Right atrium auricular region (tissue), 2 donors: ENCODE data around the gene CHN1. TPM values are rescaled to one million over a fixed set of nuclear protein-coding genes. Genes with fewer than 3 reads are reported as not detected.

ENCODE experiments used
- DNase-seq: peaks from one replicate; pipeline ENCODE4 v3.0.0-alpha.2; 2019; ENCODE audit warnings: low spot score
- H3K27ac ChIP-seq, 2 donors: fragments of 200-600 bp; sonication (generic); 1 replicate in 1 of 2; 2 replicates in 1 of 2; pipeline ENCODE4 v1.5.1; 2016 to 2019
- H3K27me3 ChIP-seq, 2 donors: fragments of 200-600 bp; sonication (generic); one replicate each; pipeline versions ENCODE4 v1.5.1 to v1.6.0; 2017 to 2019
- H3K36me3 ChIP-seq: fragments of 200-600 bp; sonication (generic); one replicate; pipeline ENCODE4 v1.5.1; 2016
- H3K4me1 ChIP-seq, 2 donors: fragments of 200-600 bp; sonication (generic); one replicate each; pipeline versions ENCODE4 v1.5.1 to v1.6.0; 2017 to 2019
- H3K4me3 ChIP-seq, 2 donors: fragments of 200-600 bp; sonication (generic); 1 replicate in 1 of 2; 2 replicates in 1 of 2; pipeline ENCODE4 v1.5.1; 2017 to 2019; ENCODE audit warnings: mild to moderate bottlenecking in 1 of 2, moderate library complexity in 1 of 2
- H3K9me3 ChIP-seq, 2 donors: fragments of 200-600 bp; sonication (generic); one replicate each; pipeline ENCODE4 v1.5.1; 2019
- CTCF ChIP-seq, 2 donors: fragments of 200-600 bp; sonication (generic); IDR thresholded peaks; one replicate each; pipeline ENCODE4 v1.5.1; 2019; ENCODE audit warnings: antibody characterized with exemption in 2 of 2
- total RNA-seq, 2 donors: library from RNA; depleted of rRNA; stranded (reverse); fragments of >200 nt; gene quantifications; one replicate each; pipeline ENCODE4 v1.1.0, GENCODE V29; 2016

The CHN1 gene
- total RNA-seq, 2 donors from 2014 or later, result 4.1 to 9.3 TPM

DNA sequence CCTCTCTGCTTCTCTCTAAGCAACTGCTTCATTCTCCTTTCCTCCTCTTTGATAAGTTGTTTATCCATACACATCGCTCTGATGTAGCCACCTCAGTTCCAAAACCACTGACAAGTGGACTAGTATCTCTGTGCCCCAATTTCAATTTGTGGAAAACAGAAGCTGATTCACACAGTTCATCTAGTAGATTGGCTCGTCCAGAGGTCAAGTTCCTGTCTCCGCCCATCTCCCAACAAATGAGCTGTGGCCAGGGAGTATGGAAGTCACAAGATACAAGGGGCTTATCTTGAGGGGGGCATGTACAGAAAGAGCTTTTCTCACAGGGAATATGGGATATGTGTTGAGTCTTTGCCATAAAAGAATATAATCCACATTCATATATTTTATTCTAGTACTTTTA lies 17.7 kb upstream of the CHN1 start:
- TF ChIP-seq CTCF (IDR thresholded peaks at IDR 0.05), result no peak
- no peak for DNase-seq

DNA sequence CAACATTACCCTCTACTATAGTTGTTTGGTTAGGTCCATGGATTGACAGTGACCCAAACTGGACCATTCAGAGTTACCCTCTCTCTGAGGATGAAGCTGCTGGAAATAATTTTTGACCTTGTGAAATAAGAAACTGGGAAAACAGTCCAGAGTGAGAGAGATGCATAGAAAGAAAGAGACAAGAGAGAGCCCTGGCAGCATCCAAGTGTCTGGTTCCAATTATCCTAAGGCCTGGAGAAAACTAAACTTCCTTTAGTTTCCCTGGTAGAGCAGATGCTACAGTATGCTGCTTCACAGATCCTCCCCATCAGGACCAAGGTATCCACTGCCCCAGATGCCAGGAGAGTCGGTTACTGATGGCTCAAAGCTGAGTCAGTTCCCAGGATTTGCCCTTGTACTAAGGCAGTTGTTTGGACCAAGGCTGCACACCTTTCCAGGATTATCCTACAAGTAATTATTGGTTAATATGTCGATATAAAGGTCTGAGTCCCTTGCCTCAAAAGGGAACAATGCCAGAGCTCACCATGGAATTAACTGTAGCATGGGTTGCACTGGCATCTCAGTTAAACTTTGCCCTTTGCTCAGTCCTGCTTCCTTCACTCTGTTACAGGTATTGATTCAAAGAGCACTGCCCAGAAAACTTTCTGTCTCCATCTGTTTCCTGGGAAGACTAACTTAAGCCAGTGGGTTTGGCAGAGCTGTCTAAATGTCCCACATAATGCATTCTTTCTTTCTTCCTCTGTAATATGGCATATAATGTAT lies 14.6 kb upstream of the CHN1 start:
- Histone ChIP-seq H3K4me3 (no peak overlapping the region), H3K4me1 (no peaks in the 10 kb centered on the region), H3K27ac (no peak overlapping the region), H3K27me3 (no peaks in the 10 kb centered on the region), H3K9me3 (no peaks in the 10 kb centered on the region), H3K36me3 (no peaks in the 10 kb centered on the region)
- DNase-seq, result no peak
- TF ChIP-seq CTCF (IDR thresholded peaks at IDR 0.05), result no peak

More for the DNA sequence above, 17.7 kb upstream of the CHN1 start:
- H3K27me3 ChIP-seq, result no peaks in the 10 kb centered on the region
- H3K27ac ChIP-seq, result no peak overlapping the region
- no peaks in the 10 kb centered on the region for H3K36me3 ChIP-seq
- H3K9me3 ChIP-seq, result no peaks in the 10 kb centered on the region
- no peaks in the 10 kb centered on the region for H3K4me1 ChIP-seq
- no peak overlapping the region for H3K4me3 ChIP-seq

GRCh38 chr2:175017618-175018414 lies 12.6 kb upstream of the CHN1 start:
- H3K4me3 ChIP-seq, result no peak overlapping the region
- H3K27me3 ChIP-seq, result no peaks in the 10 kb centered on the region
- no peak overlapping the region for H3K27ac ChIP-seq
- no peaks in the 10 kb centered on the region for H3K9me3 ChIP-seq
- DNase-seq, result no peak
- H3K36me3 ChIP-seq, result no peaks in the 10 kb centered on the region
- no peaks in the 10 kb centered on the region for H3K4me1 ChIP-seq
- no peak for TF ChIP-seq CTCF (IDR thresholded peaks at IDR 0.05)

GRCh38 chr2:175015340-175015739 lies 10.2 kb upstream of the CHN1 start:
- no peak overlapping the region for H3K27ac ChIP-seq
- H3K27me3 ChIP-seq, result no peaks in the 10 kb centered on the region

GRCh38 chr2:175012516-175012915 lies 7.3 kb upstream of the CHN1 start:
- Histone ChIP-seq H3K4me1 (no peaks in the 10 kb centered on the region), H3K27me3 (no peaks in the 10 kb centered on the region), H3K36me3 (no peaks in the 10 kb centered on the region), H3K4me3 (no peak overlapping the region), H3K9me3 (no peaks in the 10 kb centered on the region), H3K27ac (no peak overlapping the region)
- no peak for TF ChIP-seq CTCF (IDR thresholded peaks at IDR 0.05)
- DNase-seq, result no peak

More at GRCh38 chr2:175015340-175015739, 10.2 kb upstream of the CHN1 start:
- Histone ChIP-seq H3K9me3 (no peaks in the 10 kb centered on the region), H3K4me3 (no peak overlapping the region), H3K4me1 (no peaks in the 10 kb centered on the region), H3K36me3 (no peaks in the 10 kb centered on the region)
- DNase-seq, result no peak
- no peak for TF ChIP-seq CTCF (IDR thresholded peaks at IDR 0.05)
